HAP-1 (cell line): ENCODE measurements around the gene SLC16A12.

Experiments used
- DNase-seq, 2 experiments: peaks; one replicate each; pipeline ENCODE4 v3.0.0-alpha.2; 2016 to 2020; ENCODE audit warnings: low spot score in 2 of 2
- H3K27me3 ChIP-seq: fragments of 250-450 bp; sonication (Bioruptor Pico); 2 replicates; pipeline ENCODE4 v1.5.1; 2020; ENCODE audit warnings: low read depth, mild to moderate bottlenecking, moderate library complexity
- H3K36me3 ChIP-seq: fragments of 250-450 bp; sonication (Bioruptor Pico); replicated peaks from 2 replicates; pipeline ENCODE4 v1.5.1; 2020; ENCODE audit warnings: mild to moderate bottlenecking
- H3K4me1 ChIP-seq: fragments of 250-450 bp; sonication (Bioruptor Pico); 2 replicates; pipeline ENCODE4 v1.5.1; 2020; ENCODE audit warnings: mild to moderate bottlenecking
- H3K4me3 ChIP-seq: fragments of 250-450 bp; sonication (Bioruptor Pico); 2 replicates; pipeline ENCODE4 v1.5.1; 2020; ENCODE audit warnings: mild to moderate bottlenecking, moderate library complexity
- H3K9me3 ChIP-seq: fragments of 250-450 bp; sonication (Bioruptor Pico); 2 replicates; pipeline ENCODE4 v1.5.1; 2020; ENCODE audit warnings: mild to moderate bottlenecking, moderate library complexity
- in situ Hi-C: fragments of 300-500 bp; cut with MboI; formaldehyde crosslinking; loops from 3 replicates; pipeline ENCODE4 v1.14.3; 2020; ENCODE audit warnings: low sequenced_read_pairs, inconsistent platforms, mixed read lengths

Gene SLC16A12

GRCh38 chr10:89482256-89482655 lies 53.1 kb downstream of the SLC16A12 start:
- H3K27me3 ChIP-seq: no peaks in the 10 kb centered on the region
- in situ Hi-C loops: no loop called here
- no peaks in the 10 kb centered on the region for H3K4me1 ChIP-seq
- no peak overlapping the region for H3K4me3 ChIP-seq
- H3K36me3 ChIP-seq: no peaks in the 10 kb centered on the region
- H3K9me3 ChIP-seq: no peaks in the 10 kb centered on the region
- DNase-seq: no peak

GRCh38 chr10:89481662-89482061 lies 53.7 kb downstream of the SLC16A12 start:
- no peaks in the 10 kb centered on the region for H3K27me3 ChIP-seq
- no peak overlapping the region for H3K4me3 ChIP-seq
- no peaks in the 10 kb centered on the region for H3K36me3 ChIP-seq
- no peaks in the 10 kb centered on the region for H3K9me3 ChIP-seq
- no peak for DNase-seq
- in situ Hi-C loops: no loop called here
- H3K4me1 ChIP-seq: peaks cover 1% of the 10 kb centered on the region; the same call in 1 of the 2 replicates

- H3K36me3 ChIP-seq: no peaks in the 10 kb centered on the region
- H3K4me1 ChIP-seq: peaks cover 17% of the 10 kb centered on the region
- no peak for DNase-seq
- in situ Hi-C loops: no loop called here
- H3K4me3 ChIP-seq: no peak overlapping the region
- H3K9me3 ChIP-seq: no peaks in the 10 kb centered on the region
- no peaks in the 10 kb centered on the region for H3K27me3 ChIP-seq
Observed at GRCh38 chr10:89479771-89480446, 55.5 kb downstream of the SLC16A12 start.

DNA sequence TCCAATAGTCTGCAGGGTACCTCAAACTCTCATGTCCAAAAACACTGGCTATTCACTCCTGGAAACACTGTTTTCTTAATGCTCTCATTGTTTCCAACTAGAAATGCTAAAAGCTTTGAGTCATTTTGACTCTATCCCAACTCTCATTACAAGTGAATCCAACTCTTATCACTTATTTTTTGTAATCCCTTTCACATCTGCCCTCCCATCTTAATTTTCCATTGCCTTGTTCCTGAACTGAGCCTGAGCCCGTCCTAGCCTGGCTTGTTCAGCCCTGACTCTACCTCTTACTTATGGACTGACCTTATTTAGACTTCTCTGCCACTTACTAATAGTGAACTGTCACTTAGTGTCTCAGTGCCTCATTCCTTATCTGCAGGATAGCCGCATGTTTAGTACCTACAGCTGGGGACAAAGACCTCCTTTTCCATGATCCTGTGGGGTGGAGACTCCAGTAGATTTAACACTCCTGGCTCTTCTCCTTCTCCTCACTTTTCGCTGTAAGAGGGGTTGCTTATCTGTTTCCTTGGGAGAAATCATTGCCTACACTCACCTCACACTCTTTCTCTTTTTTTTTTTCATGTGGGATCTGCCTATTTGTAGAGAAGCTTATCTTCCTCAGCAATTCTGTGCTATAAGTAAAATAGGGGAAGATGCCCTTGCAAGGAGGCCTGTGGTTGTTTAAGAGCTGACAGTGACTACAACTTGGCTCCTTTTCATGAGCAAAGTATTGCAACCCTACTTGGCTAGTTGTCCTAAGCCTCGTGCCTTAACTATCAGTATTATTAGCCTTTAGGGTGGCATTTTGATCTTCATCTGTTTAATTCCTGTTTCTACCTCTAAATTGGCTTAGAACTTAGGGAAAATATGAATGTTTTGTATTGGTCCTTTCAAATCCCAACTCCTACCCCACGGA lies 56.4 kb downstream of the SLC16A12 start:
- DNase-seq: no peak
- Histone ChIP-seq H3K4me1 (peaks cover 19% of the 10 kb centered on the region), H3K36me3 (no peaks in the 10 kb centered on the region), H3K27me3 (no peaks in the 10 kb centered on the region), H3K4me3 (no peak overlapping the region), H3K9me3 (no peaks in the 10 kb centered on the region)
- in situ Hi-C loops: no loop called here

- H3K9me3 ChIP-seq: no peaks in the 10 kb centered on the region
- H3K36me3 ChIP-seq: no peaks in the 10 kb centered on the region
- H3K4me1 ChIP-seq: peaks cover 19% of the 10 kb centered on the region
- in situ Hi-C loops: no loop called here
- no peak for DNase-seq
- H3K27me3 ChIP-seq: no peaks in the 10 kb centered on the region
- no peak overlapping the region for H3K4me3 ChIP-seq
Observed at GRCh38 chr10:89478085-89478738, 57.2 kb downstream of the SLC16A12 start.

DNA sequence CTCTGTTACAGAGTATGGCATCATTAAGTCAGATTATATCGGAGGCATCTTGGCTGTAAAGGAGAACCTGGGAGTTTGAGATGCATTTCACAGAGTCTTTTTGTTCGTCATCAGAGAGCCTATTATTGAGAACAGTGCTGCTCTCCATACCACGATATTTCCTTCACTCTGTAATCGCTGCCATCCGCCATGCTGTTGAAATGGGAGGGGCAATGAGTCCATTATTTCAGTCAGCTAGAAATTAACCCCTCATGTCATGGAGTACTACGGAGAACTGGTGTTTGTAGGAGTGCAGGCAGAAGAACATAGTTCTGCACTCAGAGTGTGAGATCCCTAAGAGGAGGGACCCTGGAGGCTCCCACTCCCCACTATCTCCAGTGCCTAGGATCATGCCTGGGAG lies 59.2 kb downstream of the SLC16A12 start:
- in situ Hi-C loops: no loop called here
- no peak overlapping the region for H3K4me3 ChIP-seq
- H3K36me3 ChIP-seq: no peaks in the 10 kb centered on the region
- no peaks in the 10 kb centered on the region for H3K9me3 ChIP-seq
- DNase-seq: no peak
- no peaks in the 10 kb centered on the region for H3K27me3 ChIP-seq
- peaks cover 19% of the 10 kb centered on the region for H3K4me1 ChIP-seq

DNA sequence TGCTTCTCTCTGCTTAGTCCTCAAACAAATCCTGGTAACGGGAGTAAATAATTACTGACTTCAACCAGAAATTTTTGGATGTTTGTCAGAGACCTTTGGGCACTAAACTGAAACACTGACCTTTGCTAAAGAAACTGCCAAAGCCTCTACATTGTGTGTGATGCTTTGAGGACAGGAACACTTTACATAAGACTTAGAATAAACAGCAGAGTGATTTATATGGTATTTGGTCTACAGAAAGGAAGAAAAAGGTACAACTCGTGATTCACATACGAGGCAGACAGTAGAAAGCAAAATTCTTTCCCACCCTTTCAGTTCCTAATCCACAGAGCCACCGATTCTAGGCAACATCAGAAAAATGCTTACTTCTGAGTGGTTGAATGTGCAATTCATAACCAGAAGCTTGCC lies 59.8 kb downstream of the SLC16A12 start:
- in situ Hi-C loops: no loop called here

DNA sequence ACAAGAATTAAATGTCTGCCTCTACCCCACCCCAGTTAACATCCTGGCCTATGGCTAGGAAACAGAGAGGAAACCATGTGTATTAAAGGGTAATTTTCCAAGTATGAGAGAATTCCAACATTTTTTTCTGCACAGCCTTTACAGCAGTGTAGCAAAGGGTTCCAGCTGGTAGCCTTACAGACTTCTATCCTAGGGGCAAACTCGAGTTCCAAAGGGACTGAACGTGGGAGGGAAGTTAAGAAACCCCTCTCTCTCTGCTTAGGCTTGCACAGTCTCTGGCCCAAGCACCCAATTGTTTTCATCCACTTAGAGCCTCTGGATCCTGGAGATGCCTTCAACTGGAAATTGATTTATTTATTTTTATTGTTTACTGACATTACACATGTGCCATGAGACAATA lies 60.3 kb downstream of the SLC16A12 start:
- H3K9me3 ChIP-seq: no peaks in the 10 kb centered on the region
- H3K27me3 ChIP-seq: no peaks in the 10 kb centered on the region
- H3K4me3 ChIP-seq: no peak overlapping the region
- in situ Hi-C loops: no loop called here
- no peak for DNase-seq
- peaks cover 19% of the 10 kb centered on the region for H3K4me1 ChIP-seq
- no peaks in the 10 kb centered on the region for H3K36me3 ChIP-seq

More for the DNA sequence above, 59.8 kb downstream of the SLC16A12 start:
- DNase-seq: peak in 1 of 2 experiments; percentile 79
- Histone ChIP-seq H3K27me3 (no peaks in the 10 kb centered on the region), H3K9me3 (no peaks in the 10 kb centered on the region), H3K36me3 (no peaks in the 10 kb centered on the region), H3K4me3 (no peak overlapping the region), H3K4me1 (peaks cover 19% of the 10 kb centered on the region)

DNA sequence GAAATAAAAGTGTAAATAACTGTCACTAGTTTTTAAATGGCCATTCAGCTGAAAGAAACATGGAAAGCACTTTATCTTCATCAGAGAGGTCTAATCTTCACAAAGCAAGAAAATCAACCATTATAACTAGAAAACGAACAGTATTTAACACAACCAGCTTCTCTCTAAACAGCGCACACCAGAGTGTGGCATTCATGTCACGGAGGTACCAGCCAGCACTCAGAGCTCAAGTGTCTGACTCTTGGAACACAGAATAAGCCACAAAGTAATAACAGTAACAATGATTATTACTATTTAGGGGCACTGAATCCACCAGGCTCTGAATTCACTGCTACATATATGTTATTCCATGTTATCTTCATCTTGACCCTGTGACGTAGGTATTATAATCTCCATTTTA lies 60.9 kb downstream of the SLC16A12 start:
- in situ Hi-C loops: no loop called here
- Histone ChIP-seq H3K4me3 (no peak overlapping the region), H3K27me3 (no peaks in the 10 kb centered on the region), H3K36me3 (no peaks in the 10 kb centered on the region), H3K4me1 (peaks cover 19% of the 10 kb centered on the region), H3K9me3 (no peaks in the 10 kb centered on the region)
- DNase-seq: no peak

- DNase-seq: no peak
- in situ Hi-C loops: no loop called here
- Histone ChIP-seq H3K9me3 (no peaks in the 10 kb centered on the region), H3K27me3 (no peaks in the 10 kb centered on the region), H3K4me1 (peaks cover 14% of the 10 kb centered on the region), H3K36me3 (no peaks in the 10 kb centered on the region), H3K4me3 (no peak overlapping the region)
Observed at GRCh38 chr10:89471110-89471809, 64.1 kb downstream of the SLC16A12 start.

DNA sequence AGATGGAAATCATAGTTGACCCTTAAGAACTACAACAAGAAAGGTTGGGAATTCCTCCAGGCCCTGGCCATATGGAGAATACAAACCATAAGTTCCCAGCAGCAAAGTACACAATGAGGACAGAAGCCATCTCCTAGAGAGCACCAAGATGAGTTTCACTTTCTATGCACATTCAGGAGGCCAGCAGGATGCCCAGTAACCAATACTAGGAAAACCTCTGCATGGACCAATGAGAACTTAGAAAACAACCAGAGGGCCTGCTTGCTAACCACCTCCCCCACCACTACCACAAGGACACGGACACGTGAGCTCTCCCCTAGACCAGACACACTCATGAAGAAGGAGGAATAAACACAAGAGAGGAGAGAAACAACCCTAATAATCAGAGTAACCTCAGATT lies 64.8 kb downstream of the SLC16A12 start:
- no peak overlapping the region for H3K4me3 ChIP-seq
- H3K36me3 ChIP-seq: no peaks in the 10 kb centered on the region
- peaks cover 8% of the 10 kb centered on the region for H3K4me1 ChIP-seq
- in situ Hi-C loops: no loop called here
- no peaks in the 10 kb centered on the region for H3K9me3 ChIP-seq
- no peaks in the 10 kb centered on the region for H3K27me3 ChIP-seq
- no peak for DNase-seq

- in situ Hi-C loops: no loop called here
- DNase-seq: no peak
Observed at GRCh38 chr10:89469517-89469916, 65.9 kb downstream of the SLC16A12 start.

GRCh38 chr10:89468191-89468965 lies 67.0 kb downstream of the SLC16A12 start:
- H3K4me3 ChIP-seq: no peak overlapping the region
- no peaks in the 10 kb centered on the region for H3K4me1 ChIP-seq
- no peaks in the 10 kb centered on the region for H3K9me3 ChIP-seq
- no peaks in the 10 kb centered on the region for H3K36me3 ChIP-seq
- no peak for DNase-seq
- in situ Hi-C loops: no loop called here
- H3K27me3 ChIP-seq: no peaks in the 10 kb centered on the region

More at GRCh38 chr10:89469517-89469916, 65.9 kb downstream of the SLC16A12 start:
- H3K4me1 ChIP-seq: no peaks in the 10 kb centered on the region; the same call in 1 of the 2 replicates
- H3K27me3 ChIP-seq: no peaks in the 10 kb centered on the region
- no peaks in the 10 kb centered on the region for H3K9me3 ChIP-seq
- H3K36me3 ChIP-seq: no peaks in the 10 kb centered on the region
- no peak overlapping the region for H3K4me3 ChIP-seq
